Activated CD4-positive, alpha-beta T cell treated with anti-CD3 and anti-CD28 coated beads, Interleukin-2, Interleukin-6, amounts not matched to agents 100 ng/mL and 50 ng/mL, durations not matched to agents 16 hours and 8 hours (primary cell): Measurements from ENCODE around the gene POLR3GL.

ENCODE experiments used
- DNase-seq: peaks from one replicate; pipeline ENCODE4 v3.0.0-alpha.2; 2020

Gene POLR3GL

GRCh38 chr1:145951526-145951925 lies 13.0 kb upstream of the POLR3GL start:
- no peak for DNase-seq

- DNase-seq, result no peak
Measured at GRCh38 chr1:145952903-145953302, 11.6 kb upstream of the POLR3GL start.

GRCh38 chr1:145953861-145954260 lies 10.6 kb upstream of the POLR3GL start:
- no peak for DNase-seq

GRCh38 chr1:145955436-145955835 lies 9.1 kb upstream of the POLR3GL start:
- no peak for DNase-seq

- DNase-seq, result no peak
Measured at GRCh38 chr1:145956361-145956760, 8.1 kb upstream of the POLR3GL start.

GRCh38 chr1:145956781-145957442 lies 7.6 kb upstream of the POLR3GL start:
- DNase-seq, result peak; percentile 23

GRCh38 chr1:145957443-145958319 lies 6.8 kb upstream of the POLR3GL start, which contains the start of gene LIX1L:
TSS of gene LIX1L (minus strand) at chr1:145958017. CDS start at chr1:145957927, 90 bp downstream.
- DNase-seq, result peak; percentile 98

- DNase-seq, result no peak
Measured at GRCh38 chr1:145958734-145959133, 5.8 kb upstream of the POLR3GL start.

GRCh38 chr1:145959333-145959732 lies 5.2 kb upstream of the POLR3GL start:
- no peak for DNase-seq

- DNase-seq, result no peak
Measured at GRCh38 chr1:145959957-145960467, 4.5 kb upstream of the POLR3GL start.

- peak; percentile 58 for DNase-seq
Measured at GRCh38 chr1:145960468-145961108, 3.9 kb upstream of the POLR3GL start.

GRCh38 chr1:145961109-145961424 lies 3.4 kb upstream of the POLR3GL start:
- DNase-seq, result no peak

- DNase-seq, result peak; percentile 66
Measured at GRCh38 chr1:145961425-145962156, 2.9 kb upstream of the POLR3GL start.

- peak; percentile 33 for DNase-seq
Measured at GRCh38 chr1:145962157-145963102, 2.1 kb upstream of the POLR3GL start.

GRCh38 chr1:145963265-145964019 lies 1.0 kb upstream of the POLR3GL start:
- DNase-seq, result no peak

GRCh38 chr1:145965119-145965744 lies 742 bp downstream of the POLR3GL start:
- DNase-seq, result no peak

GRCh38 chr1:145967288-145967687 lies 2.8 kb downstream of the POLR3GL start:
- no peak for DNase-seq

GRCh38 chr1:145972580-145972979 lies 8.1 kb downstream of the POLR3GL start:
- DNase-seq, result no peak

- DNase-seq, result no peak
Measured at GRCh38 chr1:145974721-145975120, 10.2 kb downstream of the POLR3GL start.

- DNase-seq, result no peak
Measured at GRCh38 chr1:145975216-145975615, 10.7 kb downstream of the POLR3GL start.
